ENCODE measurements around the gene DCTN1. TPM values are rescaled to one million over a fixed set of nuclear protein-coding genes. Genes with fewer than 3 reads are reported as not detected.

DCTN1 gene
- polyA plus RNA-seq, 1 experiment: 147 TPM

DNA sequence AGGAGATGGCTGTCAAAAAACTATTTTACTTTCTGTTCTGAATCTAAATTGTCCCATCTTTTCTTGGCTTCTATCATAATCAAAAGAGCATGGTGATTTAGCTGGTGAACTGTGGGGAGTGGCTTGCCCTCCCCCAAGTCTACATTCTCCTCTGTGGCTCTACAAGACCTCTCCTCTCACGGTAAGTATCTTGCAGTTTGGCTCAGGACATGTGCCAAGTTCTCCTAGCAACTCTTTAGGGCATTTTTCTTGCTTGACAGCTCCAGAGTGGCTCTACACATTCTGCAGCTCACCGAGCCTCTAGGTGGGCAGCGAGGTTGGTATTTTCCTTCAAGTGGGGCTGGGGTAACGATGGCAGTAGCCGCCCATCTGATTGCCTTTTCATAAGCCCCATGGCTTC lies 66.0 kb downstream of the DCTN1 start:
- H3K27ac ChIP-seq (ENCODE audit: low read depth, low read length): no peak overlapping the region
- ChIA-PET POLR2A (no interaction called here), CTCF (interaction anchor here (1.0 to 3.0 kb wide), 2 partner anchors 21 to 64 kb away, joined by 3 to 27 read pairs; no protein-coding TSS in a partner anchor)
- H3K9me3 ChIP-seq (ENCODE audit: control insufficient read depth, insufficient read depth, low read length): no peaks in the 10 kb centered on the region
- peaks cover 26% of the 10 kb centered on the region for H3K27me3 ChIP-seq (ENCODE audit: control insufficient read depth, insufficient read depth, low read length)
- DNase-seq (ENCODE audit: low read depth, low spot score): no peak
- H3K4me3 ChIP-seq (ENCODE audit: low read depth, low read length): no peak overlapping the region
- TF ChIP-seq, protein P1, sequence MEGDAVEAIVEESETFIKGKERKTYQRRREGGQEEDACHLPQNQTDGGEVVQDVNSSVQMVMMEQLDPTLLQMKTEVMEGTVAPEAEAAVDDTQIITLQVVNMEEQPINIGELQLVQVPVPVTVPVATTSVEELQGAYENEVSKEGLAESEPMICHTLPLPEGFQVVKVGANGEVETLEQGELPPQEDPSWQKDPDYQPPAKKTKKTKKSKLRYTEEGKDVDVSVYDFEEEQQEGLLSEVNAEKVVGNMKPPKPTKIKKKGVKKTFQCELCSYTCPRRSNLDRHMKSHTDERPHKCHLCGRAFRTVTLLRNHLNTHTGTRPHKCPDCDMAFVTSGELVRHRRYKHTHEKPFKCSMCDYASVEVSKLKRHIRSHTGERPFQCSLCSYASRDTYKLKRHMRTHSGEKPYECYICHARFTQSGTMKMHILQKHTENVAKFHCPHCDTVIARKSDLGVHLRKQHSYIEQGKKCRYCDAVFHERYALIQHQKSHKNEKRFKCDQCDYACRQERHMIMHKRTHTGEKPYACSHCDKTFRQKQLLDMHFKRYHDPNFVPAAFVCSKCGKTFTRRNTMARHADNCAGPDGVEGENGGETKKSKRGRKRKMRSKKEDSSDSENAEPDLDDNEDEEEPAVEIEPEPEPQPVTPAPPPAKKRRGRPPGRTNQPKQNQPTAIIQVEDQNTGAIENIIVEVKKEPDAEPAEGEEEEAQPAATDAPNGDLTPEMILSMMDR (IDR thresholded peaks at IDR 0.05; ENCODE audit: low read depth, low read length): no peak

DNA sequence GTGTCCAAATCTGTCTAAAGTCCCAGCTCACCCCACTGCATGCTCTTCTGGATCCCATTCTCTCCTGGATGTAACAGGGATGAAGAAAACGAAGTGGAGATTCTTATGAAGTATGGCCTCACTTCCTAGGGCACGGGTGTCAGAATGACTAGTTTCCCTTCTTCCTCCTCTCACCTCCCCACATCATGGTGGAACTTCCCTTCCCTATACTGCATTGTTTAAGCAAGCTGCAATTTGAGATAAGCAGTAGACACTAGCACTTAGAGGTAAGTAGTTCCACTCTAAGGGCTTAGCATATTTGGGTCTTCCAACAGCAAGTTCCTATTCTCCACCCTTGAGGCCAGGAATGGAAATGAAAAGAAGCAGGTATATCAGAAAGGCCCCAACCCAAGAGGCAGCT lies 66.6 kb downstream of the DCTN1 start:
- TF ChIP-seq, protein P1 (IDR thresholded peaks at IDR 0.05; ENCODE audit: low read depth, low read length): no peak
- Histone ChIP-seq H3K27me3 (ENCODE audit: control insufficient read depth, insufficient read depth, low read length) (peaks cover 26% of the 10 kb centered on the region), H3K27ac (ENCODE audit: low read depth, low read length) (no peak overlapping the region), H3K9me3 (ENCODE audit: control insufficient read depth, insufficient read depth, low read length) (no peaks in the 10 kb centered on the region), H3K4me3 (ENCODE audit: low read depth, low read length) (no peak overlapping the region)
- ChIA-PET CTCF (no interaction called here), POLR2A (no interaction called here)
- DNase-seq (ENCODE audit: low read depth, low spot score): no peak

DNA sequence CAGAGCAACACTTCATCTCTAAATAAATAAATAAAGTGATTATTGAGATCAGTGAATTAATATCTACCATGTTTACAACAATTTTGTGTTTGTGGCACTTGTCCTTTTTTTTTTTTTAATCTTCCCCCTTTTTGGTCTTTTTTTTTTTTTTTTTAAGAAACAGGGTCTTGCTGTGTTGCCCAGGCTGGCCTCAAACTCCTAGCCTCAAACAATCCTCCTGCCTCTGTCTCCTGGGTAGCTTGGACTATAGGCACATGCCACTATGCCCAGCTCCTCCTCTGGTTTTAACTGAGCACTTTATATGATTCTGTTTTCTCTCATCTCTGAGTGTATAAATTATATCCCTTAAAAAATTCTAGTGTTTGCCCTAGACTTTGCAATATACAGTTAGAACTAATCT lies 67.2 kb downstream of the DCTN1 start:
- Histone ChIP-seq H3K9me3 (ENCODE audit: control insufficient read depth, insufficient read depth, low read length) (no peaks in the 10 kb centered on the region), H3K4me3 (ENCODE audit: low read depth, low read length) (no peak overlapping the region), H3K27ac (ENCODE audit: low read depth, low read length) (no peak overlapping the region), H3K27me3 (ENCODE audit: control insufficient read depth, insufficient read depth, low read length) (peaks cover 26% of the 10 kb centered on the region)
- no peak for DNase-seq (ENCODE audit: low read depth, low spot score)
- TF ChIP-seq, protein P1 (IDR thresholded peaks at IDR 0.05; ENCODE audit: low read depth, low read length): no peak
- ChIA-PET POLR2A (no interaction called here), CTCF (no interaction called here)

Small RNA genes lying within 50 kb of the gene (small RNA-seq; reads per million reads assigned to genes)
- gene RNU6-542P (ENCODE audit: insufficient read length, low read depth) (not detected), gene TAF13P2 (ENCODE audit: insufficient read length, low read depth) (not detected)

Other genes starting within 250 kb of the DCTN1 start
- 28.1 and 38.6 TPM in 2 replicates for gene BOLA3, start 232.4 kb downstream of the DCTN1 start, polyA plus RNA-seq (2011; rRNA removed)
- gene MOB1A, start 201.4 kb downstream of the DCTN1 start, polyA plus RNA-seq (2011; rRNA removed): 49.7 and 59.7 TPM in 2 replicates
- gene MTHFD2, start 181.7 kb downstream of the DCTN1 start, polyA plus RNA-seq (2011; rRNA removed): 234 and 299 TPM in 2 replicates
- gene SLC4A5, start 36.9 kb downstream of the DCTN1 start, polyA plus RNA-seq (2011; rRNA removed): 0.15 and 0.25 TPM in 2 replicates
- 0.16 TPM in 2 replicates for gene C2orf81, start 41.3 kb upstream of the DCTN1 start, polyA plus RNA-seq (2011; rRNA removed)
- 14.5 and 19.5 TPM in 2 replicates for gene WDR54, start 41.4 kb upstream of the DCTN1 start, polyA plus RNA-seq (2011; rRNA removed)
- gene RTKN, start 61.6 kb upstream of the DCTN1 start, polyA plus RNA-seq (2011; rRNA removed): 12.6 and 12.7 TPM in 2 replicates
- 4.7 and 4.8 TPM in 2 replicates for gene INO80B, start 74.8 kb upstream of the DCTN1 start, polyA plus RNA-seq (2011; rRNA removed)
- gene WBP1, start 78.1 kb upstream of the DCTN1 start, polyA plus RNA-seq (2011; rRNA removed): 56.0 and 68.5 TPM in 2 replicates
- 32.8 and 38.0 TPM in 2 replicates for gene MOGS, start 85.1 kb upstream of the DCTN1 start, polyA plus RNA-seq (2011; rRNA removed)
- gene MRPL53, start 92.4 kb upstream of the DCTN1 start, polyA plus RNA-seq (2011; rRNA removed): 25.9 and 32.8 TPM in 2 replicates
- gene CCDC142, start 102.7 kb upstream of the DCTN1 start, polyA plus RNA-seq (2011; rRNA removed): 4.5 and 4.6 TPM in 2 replicates
- gene TTC31, start 102.8 kb upstream of the DCTN1 start, polyA plus RNA-seq (2011; rRNA removed): 16.4 and 17.7 TPM in 2 replicates
- 0.76 and 0.86 TPM in 2 replicates for gene LBX2, start 119.3 kb upstream of the DCTN1 start, polyA plus RNA-seq (2011; rRNA removed)
- gene PCGF1, start 127.4 kb upstream of the DCTN1 start, polyA plus RNA-seq (2011; rRNA removed): 20.9 and 21.4 TPM in 2 replicates
- gene TLX2, start 134.1 kb upstream of the DCTN1 start, polyA plus RNA-seq (2011; rRNA removed): not detected in 2 replicates
- 0.02 TPM in 1 of 2 replicates, not detected in the other for gene DQX1, start 145.9 kb upstream of the DCTN1 start, polyA plus RNA-seq (2011; rRNA removed)
- gene AUP1, start 149.4 kb upstream of the DCTN1 start, polyA plus RNA-seq (2011; rRNA removed): 51.9 and 64.4 TPM in 2 replicates
- 20.2 and 22.4 TPM in 2 replicates for gene HTRA2, start 149.6 kb upstream of the DCTN1 start, polyA plus RNA-seq (2011; rRNA removed)
- 41.1 and 46.2 TPM in 2 replicates for gene LOXL3, start 173.6 kb upstream of the DCTN1 start, polyA plus RNA-seq (2011; rRNA removed)
- gene DOK1, start 174.4 kb upstream of the DCTN1 start, polyA plus RNA-seq (2011; rRNA removed): 16.8 and 24.4 TPM in 2 replicates